Measurements from ENCODE around the gene BORA.

DNA sequence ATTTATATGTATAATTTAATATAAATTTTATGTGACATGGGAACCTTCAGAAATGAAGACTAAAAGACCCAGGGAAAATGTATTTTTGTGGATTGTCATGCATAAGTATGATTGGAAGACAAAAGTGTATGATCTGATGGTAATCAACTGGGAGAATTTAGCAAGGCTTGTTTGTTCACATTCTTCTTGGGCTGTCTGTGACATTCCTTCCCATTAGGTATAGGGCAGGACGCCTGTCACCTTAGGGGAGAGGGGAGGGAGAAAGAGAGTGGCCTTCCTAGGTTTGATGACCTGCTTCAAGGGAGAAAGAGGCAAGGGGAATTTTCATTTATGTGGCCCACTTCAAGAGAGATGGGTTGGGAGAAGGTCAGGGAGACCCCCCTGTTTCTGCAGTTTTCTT is 76.6 kb downstream of the BORA start:
- TF ChIP-seq, protein P1, sequence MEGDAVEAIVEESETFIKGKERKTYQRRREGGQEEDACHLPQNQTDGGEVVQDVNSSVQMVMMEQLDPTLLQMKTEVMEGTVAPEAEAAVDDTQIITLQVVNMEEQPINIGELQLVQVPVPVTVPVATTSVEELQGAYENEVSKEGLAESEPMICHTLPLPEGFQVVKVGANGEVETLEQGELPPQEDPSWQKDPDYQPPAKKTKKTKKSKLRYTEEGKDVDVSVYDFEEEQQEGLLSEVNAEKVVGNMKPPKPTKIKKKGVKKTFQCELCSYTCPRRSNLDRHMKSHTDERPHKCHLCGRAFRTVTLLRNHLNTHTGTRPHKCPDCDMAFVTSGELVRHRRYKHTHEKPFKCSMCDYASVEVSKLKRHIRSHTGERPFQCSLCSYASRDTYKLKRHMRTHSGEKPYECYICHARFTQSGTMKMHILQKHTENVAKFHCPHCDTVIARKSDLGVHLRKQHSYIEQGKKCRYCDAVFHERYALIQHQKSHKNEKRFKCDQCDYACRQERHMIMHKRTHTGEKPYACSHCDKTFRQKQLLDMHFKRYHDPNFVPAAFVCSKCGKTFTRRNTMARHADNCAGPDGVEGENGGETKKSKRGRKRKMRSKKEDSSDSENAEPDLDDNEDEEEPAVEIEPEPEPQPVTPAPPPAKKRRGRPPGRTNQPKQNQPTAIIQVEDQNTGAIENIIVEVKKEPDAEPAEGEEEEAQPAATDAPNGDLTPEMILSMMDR (IDR thresholded peaks at IDR 0.05; ENCODE audit: insufficient read depth, low read length) = no peak
- no peak for TF ChIP-seq GABPA (IDR thresholded peaks at IDR 0.05; ENCODE audit: low read depth)
- TF ChIP-seq, protein P2, sequence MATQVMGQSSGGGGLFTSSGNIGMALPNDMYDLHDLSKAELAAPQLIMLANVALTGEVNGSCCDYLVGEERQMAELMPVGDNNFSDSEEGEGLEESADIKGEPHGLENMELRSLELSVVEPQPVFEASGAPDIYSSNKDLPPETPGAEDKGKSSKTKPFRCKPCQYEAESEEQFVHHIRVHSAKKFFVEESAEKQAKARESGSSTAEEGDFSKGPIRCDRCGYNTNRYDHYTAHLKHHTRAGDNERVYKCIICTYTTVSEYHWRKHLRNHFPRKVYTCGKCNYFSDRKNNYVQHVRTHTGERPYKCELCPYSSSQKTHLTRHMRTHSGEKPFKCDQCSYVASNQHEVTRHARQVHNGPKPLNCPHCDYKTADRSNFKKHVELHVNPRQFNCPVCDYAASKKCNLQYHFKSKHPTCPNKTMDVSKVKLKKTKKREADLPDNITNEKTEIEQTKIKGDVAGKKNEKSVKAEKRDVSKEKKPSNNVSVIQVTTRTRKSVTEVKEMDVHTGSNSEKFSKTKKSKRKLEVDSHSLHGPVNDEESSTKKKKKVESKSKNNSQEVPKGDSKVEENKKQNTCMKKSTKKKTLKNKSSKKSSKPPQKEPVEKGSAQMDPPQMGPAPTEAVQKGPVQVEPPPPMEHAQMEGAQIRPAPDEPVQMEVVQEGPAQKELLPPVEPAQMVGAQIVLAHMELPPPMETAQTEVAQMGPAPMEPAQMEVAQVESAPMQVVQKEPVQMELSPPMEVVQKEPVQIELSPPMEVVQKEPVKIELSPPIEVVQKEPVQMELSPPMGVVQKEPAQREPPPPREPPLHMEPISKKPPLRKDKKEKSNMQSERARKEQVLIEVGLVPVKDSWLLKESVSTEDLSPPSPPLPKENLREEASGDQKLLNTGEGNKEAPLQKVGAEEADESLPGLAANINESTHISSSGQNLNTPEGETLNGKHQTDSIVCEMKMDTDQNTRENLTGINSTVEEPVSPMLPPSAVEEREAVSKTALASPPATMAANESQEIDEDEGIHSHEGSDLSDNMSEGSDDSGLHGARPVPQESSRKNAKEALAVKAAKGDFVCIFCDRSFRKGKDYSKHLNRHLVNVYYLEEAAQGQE (IDR thresholded peaks at IDR 0.05; ENCODE audit: insufficient replicate concordance, low read depth) = no peak
- TF ChIP-seq POLR2AphosphoS5 (IDR thresholded peaks at IDR 0.05; ENCODE audit: low read depth) = no peak
- no peak for TF ChIP-seq SPI1 (IDR thresholded peaks at IDR 0.05; ENCODE audit: borderline replicate concordance, low read depth)
